ENCODE results near the gene CCDC142. TPM values are rescaled to one million over a fixed set of nuclear protein-coding genes. Genes with fewer than 3 reads are reported as not detected.
A peak's percentile ranks its signal among the peaks of the same experiment; 100 is the strongest.

Gene CCDC142
- total RNA-seq, 1 donor from 2014 or later, result 28.0 TPM

DNA sequence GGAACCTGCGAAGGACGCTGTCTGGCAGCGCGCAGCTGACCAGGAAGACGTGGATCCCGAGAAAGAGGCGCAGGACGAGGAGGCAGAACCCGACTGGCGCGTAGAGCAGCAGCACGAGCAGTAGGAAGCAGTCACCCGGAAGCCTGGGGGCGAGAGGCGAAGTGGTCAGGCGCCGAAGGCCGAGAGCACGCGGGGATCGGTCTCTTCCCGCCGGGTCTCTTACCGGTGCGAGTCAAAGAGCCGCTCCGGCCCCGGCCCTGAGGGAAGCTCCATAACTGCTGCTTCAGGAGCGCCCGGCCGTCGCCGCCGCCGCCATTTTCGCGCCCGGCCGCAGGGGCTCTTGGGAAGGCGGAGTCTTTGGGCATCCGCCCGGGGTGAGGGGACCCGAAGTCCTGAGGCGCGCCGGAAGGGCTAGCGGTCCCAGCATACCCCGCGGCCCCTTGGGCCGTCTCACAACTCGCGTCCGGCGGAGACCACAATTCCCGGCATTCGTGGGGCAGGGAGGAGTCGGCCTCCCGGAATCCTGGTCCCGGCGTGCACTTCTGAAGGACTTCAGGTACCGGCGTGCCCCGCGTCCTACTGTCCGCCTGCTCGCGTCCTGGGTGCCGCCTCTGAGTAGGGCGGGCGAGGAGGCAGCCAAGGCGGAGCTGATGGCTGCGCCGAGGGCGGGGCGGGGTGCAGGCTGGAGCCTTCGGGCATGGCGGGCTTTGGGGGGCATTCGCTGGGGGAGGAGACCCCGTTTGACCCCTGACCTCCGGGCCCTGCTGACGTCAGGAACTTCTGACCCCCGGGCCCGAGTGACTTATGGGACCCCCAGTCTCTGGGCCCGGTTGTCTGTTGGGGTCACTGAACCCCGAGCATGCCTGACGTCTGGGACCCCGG lies 46.8 kb upstream of the CCDC142 start, which contains the start of the genes AUP1 and HTRA2:
TSS of gene AUP1 (minus strand) at position 350 of the 882 bp plus-strand sequence. CDS start at position 273, 77 bp downstream.
TSS of gene HTRA2 (plus strand) at position 577 of the 882 bp plus-strand sequence. CDS start at position 651, 74 bp downstream.
- H3K36me3 Mint-ChIP-seq (ENCODE audit: unreplicated experiment), result peaks cover 9% of the 10 kb centered on the region
- peak within 1 kb of the TSS; percentile 96 for H3K4me3 Mint-ChIP-seq (ENCODE audit: unreplicated experiment)
- peak; percentile 98 for DNase-seq
- H3K27me3 Mint-ChIP-seq (ENCODE audit: unreplicated experiment), result peaks cover 10% of the 10 kb centered on the region
- no peak for TF ChIP-seq CTCF (IDR thresholded peaks at IDR 0.05; ENCODE audit: partially characterized antibody, unreplicated experiment)
- H3K27ac Mint-ChIP-seq (ENCODE audit: unreplicated experiment), result peak within 1 kb of the TSS; percentile 96
- H3K4me1 Mint-ChIP-seq (ENCODE audit: low read depth, unreplicated experiment), result peaks cover 20% of the 10 kb centered on the region
- peaks cover 26% of the 10 kb centered on the region for H3K9me3 Mint-ChIP-seq (ENCODE audit: unreplicated experiment)

- Mint-ChIP-seq H3K27me3 (ENCODE audit: unreplicated experiment) (peaks cover 9% of the 10 kb centered on the region), H3K36me3 (ENCODE audit: unreplicated experiment) (peaks cover 9% of the 10 kb centered on the region), H3K27ac (ENCODE audit: unreplicated experiment) (peak overlapping the region; percentile 96), H3K9me3 (ENCODE audit: unreplicated experiment) (peaks cover 21% of the 10 kb centered on the region), H3K4me3 (ENCODE audit: unreplicated experiment) (peak overlapping the region; percentile 96), H3K4me1 (ENCODE audit: low read depth, unreplicated experiment) (peaks cover 20% of the 10 kb centered on the region)
- no peak for DNase-seq
- no peak for TF ChIP-seq CTCF (IDR thresholded peaks at IDR 0.05; ENCODE audit: partially characterized antibody, unreplicated experiment)
These were observed 46.0 kb upstream of the CCDC142 start for GRCh38 chr2:74528600-74529356.

- no peak for DNase-seq
- no peak overlapping the region for H3K27ac Mint-ChIP-seq (ENCODE audit: unreplicated experiment)
- H3K4me3 Mint-ChIP-seq (ENCODE audit: unreplicated experiment), result peak overlapping the region; percentile 96
- TF ChIP-seq CTCF (IDR thresholded peaks at IDR 0.05; ENCODE audit: partially characterized antibody, unreplicated experiment), result no peak
- peaks cover 11% of the 10 kb centered on the region for H3K27me3 Mint-ChIP-seq (ENCODE audit: unreplicated experiment)
- peaks cover 19% of the 10 kb centered on the region for H3K4me1 Mint-ChIP-seq (ENCODE audit: low read depth, unreplicated experiment)
- H3K36me3 Mint-ChIP-seq (ENCODE audit: unreplicated experiment), result peaks cover 9% of the 10 kb centered on the region
- H3K9me3 Mint-ChIP-seq (ENCODE audit: unreplicated experiment), result peaks cover 20% of the 10 kb centered on the region
These were observed 44.9 kb upstream of the CCDC142 start for GRCh38 chr2:74527741-74528140.

GRCh38 chr2:74526649-74527230 lies 43.9 kb upstream of the CCDC142 start:
- Mint-ChIP-seq H3K9me3 (ENCODE audit: unreplicated experiment) (peaks cover 18% of the 10 kb centered on the region), H3K27ac (ENCODE audit: unreplicated experiment) (no peak overlapping the region), H3K4me1 (ENCODE audit: low read depth, unreplicated experiment) (peaks cover 9% of the 10 kb centered on the region), H3K27me3 (ENCODE audit: unreplicated experiment) (peaks cover 19% of the 10 kb centered on the region), H3K4me3 (ENCODE audit: unreplicated experiment) (no peak overlapping the region), H3K36me3 (ENCODE audit: unreplicated experiment) (peaks cover 9% of the 10 kb centered on the region)
- DNase-seq, result no peak
- no peak for TF ChIP-seq CTCF (IDR thresholded peaks at IDR 0.05; ENCODE audit: partially characterized antibody, unreplicated experiment)
